ENCODE results near the gene TXNDC5.

DNA sequence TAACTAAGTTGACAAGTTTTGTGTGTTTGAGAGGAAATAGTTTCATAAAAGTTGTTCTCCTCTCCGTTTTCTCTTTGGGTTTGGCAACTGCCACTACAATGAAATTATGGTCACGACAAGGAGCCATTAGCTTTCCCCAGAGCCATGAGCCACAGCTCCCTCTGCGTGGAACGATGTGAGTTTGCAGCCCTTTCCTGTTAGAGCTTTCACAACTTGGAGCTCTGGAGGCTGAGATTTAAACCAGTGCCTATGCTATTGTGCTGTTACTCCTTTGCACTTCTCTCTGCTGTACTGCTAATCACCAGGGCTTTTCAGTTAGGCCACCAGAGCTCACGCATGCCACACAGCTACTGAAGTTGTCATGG, 29.3 kb upstream of the TXNDC5 start:
- TF ChIP-seq, protein P1, sequence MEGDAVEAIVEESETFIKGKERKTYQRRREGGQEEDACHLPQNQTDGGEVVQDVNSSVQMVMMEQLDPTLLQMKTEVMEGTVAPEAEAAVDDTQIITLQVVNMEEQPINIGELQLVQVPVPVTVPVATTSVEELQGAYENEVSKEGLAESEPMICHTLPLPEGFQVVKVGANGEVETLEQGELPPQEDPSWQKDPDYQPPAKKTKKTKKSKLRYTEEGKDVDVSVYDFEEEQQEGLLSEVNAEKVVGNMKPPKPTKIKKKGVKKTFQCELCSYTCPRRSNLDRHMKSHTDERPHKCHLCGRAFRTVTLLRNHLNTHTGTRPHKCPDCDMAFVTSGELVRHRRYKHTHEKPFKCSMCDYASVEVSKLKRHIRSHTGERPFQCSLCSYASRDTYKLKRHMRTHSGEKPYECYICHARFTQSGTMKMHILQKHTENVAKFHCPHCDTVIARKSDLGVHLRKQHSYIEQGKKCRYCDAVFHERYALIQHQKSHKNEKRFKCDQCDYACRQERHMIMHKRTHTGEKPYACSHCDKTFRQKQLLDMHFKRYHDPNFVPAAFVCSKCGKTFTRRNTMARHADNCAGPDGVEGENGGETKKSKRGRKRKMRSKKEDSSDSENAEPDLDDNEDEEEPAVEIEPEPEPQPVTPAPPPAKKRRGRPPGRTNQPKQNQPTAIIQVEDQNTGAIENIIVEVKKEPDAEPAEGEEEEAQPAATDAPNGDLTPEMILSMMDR (IDR thresholded peaks at IDR 0.05) = no peak
- no peak for TF ChIP-seq POLR2A (IDR thresholded peaks at IDR 0.05)

All from transverse colon (tissue), 3 donors.